ENCODE results near the gene ZNF385C. TPM values are rescaled to one million over a fixed set of nuclear protein-coding genes. Genes with fewer than 3 reads are reported as not detected.
A peak's percentile ranks its signal among the peaks of the same experiment; 100 is the strongest.

The ZNF385C gene
- total and polyA plus RNA-seq, 2 of the 13 experiments (the other 11 are each of a cell fraction or from before 2014, with no cell fraction given) = 2.3 to 6.1 TPM

GRCh38 chr17:42027961-42028790 lies 70.1 kb downstream of the ZNF385C start (continued):
- TF ChIP-seq ZNF232 (CRISPR knock-in tag; IDR thresholded peaks at IDR 0.05; ENCODE audit: borderline replicate concordance) = no peak
- no peak for TF ChIP-seq ZFP82 (CRISPR knock-in tag; IDR thresholded peaks at IDR 0.05; ENCODE audit: borderline replicate concordance)
- no peak for TF ChIP-seq U2AF1 (optimal IDR thresholded peaks at IDR 0.05; ENCODE audit: low read depth, low read length)
- no peak for TF ChIP-seq TBL1XR1 (IDR thresholded peaks at IDR 0.05; ENCODE audit: borderline replicate concordance, low read length, partially characterized antibody)
- TF ChIP-seq MXD4 (CRISPR knock-in tag; IDR thresholded peaks at IDR 0.05) = peak; percentile 37; the same call in 1 of the 2 replicates
- TF ChIP-seq HNRNPH1 (optimal IDR thresholded peaks at IDR 0.05; ENCODE audit: low read depth, low read length) = no peak
- no peak for TF ChIP-seq HIC2 (CRISPR knock-in tag; IDR thresholded peaks at IDR 0.05; ENCODE audit: low read depth)
- TF ChIP-seq ZNF382 (CRISPR knock-in tag; IDR thresholded peaks at IDR 0.05; ENCODE audit: borderline replicate concordance) = no peak
- TF ChIP-seq ATRX (CRISPR knock-in tag; IDR thresholded peaks at IDR 0.05; ENCODE audit: borderline replicate concordance) = no peak
- TF ChIP-seq ZNF569 (CRISPR knock-in tag; IDR thresholded peaks at IDR 0.05; ENCODE audit: borderline replicate concordance) = no peak
- TF ChIP-seq SIN3B (IDR thresholded peaks at IDR 0.05; ENCODE audit: low read length) = no peak
- TF ChIP-seq ARID5B (CRISPR knock-in tag; IDR thresholded peaks at IDR 0.05) = peak; percentile 60
